Measurements from ENCODE around the gene MYBPHL.

Gene MYBPHL

GRCh38 chr1:109279615-109280278 is 27.1 kb downstream of the MYBPHL start:
- DNase-seq (ENCODE audit: low spot score): no peak

GRCh38 chr1:109277434-109278204 is 29.2 kb downstream of the MYBPHL start:
- DNase-seq (ENCODE audit: low spot score): peak; percentile 73

GRCh38 chr1:109275706-109276345 is 31.0 kb downstream of the MYBPHL start:
- DNase-seq (ENCODE audit: low spot score): no peak

- no peak for DNase-seq (ENCODE audit: low spot score)
Measured at GRCh38 chr1:109274533-109275476, 32.0 kb downstream of the MYBPHL start.

GRCh38 chr1:109273570-109274288 is 33.1 kb downstream of the MYBPHL start:
- no peak for DNase-seq (ENCODE audit: low spot score)

GRCh38 chr1:109272831-109273547 is 33.8 kb downstream of the MYBPHL start:
- no peak for DNase-seq (ENCODE audit: low spot score)

DNA sequence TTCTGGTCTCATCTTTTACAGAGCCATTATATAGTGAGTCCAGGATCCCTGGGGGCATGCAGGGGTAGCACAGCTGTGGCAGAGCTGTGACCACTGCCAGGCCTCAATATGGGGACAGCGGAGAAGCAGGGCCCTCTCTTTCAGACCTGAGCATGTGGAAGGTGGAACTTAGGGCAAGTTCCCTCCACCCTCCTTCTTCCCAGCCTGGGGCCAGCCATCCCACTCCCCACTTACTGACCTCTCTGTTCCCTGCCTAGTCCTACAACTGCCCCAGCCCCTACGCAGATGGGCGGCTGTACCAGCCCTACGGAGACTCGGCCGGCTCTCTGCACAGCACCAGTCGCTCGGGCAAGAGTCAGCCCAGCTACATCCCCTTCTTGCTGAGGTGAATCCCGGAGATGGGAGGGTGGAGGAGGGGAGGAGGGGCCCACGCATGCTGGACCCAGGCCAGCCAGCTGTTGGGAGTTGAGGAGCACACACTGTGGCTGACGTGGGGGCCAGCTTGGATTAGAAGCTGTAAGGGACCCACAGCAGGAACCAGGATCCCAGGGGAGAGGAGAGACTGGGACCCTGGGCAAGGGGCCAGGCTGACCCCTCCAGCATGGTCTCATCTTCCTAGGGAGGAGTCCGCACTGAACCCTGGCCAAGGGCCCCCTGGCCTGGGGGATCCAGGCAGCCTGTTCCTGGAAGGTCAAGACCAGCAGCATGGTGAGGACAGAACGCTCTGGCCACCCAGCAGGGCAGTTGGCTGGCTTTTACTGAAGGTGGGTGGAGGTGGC is 34.6 kb downstream of the MYBPHL start:
- no peak for DNase-seq (ENCODE audit: low spot score)

GRCh38 chr1:109271458-109271857 is 35.4 kb downstream of the MYBPHL start:
- no peak for DNase-seq (ENCODE audit: low spot score)

GRCh38 chr1:109270623-109271317 is 36.0 kb downstream of the MYBPHL start:
- DNase-seq (ENCODE audit: low spot score): no peak

- no peak for DNase-seq (ENCODE audit: low spot score)
Measured at GRCh38 chr1:109269981-109270622, 36.7 kb downstream of the MYBPHL start.

- no peak for DNase-seq (ENCODE audit: low spot score)
Measured at GRCh38 chr1:109269212-109269980, 37.4 kb downstream of the MYBPHL start.

GRCh38 chr1:109268431-109269211 is 38.2 kb downstream of the MYBPHL start:
- no peak for DNase-seq (ENCODE audit: low spot score)

DNA sequence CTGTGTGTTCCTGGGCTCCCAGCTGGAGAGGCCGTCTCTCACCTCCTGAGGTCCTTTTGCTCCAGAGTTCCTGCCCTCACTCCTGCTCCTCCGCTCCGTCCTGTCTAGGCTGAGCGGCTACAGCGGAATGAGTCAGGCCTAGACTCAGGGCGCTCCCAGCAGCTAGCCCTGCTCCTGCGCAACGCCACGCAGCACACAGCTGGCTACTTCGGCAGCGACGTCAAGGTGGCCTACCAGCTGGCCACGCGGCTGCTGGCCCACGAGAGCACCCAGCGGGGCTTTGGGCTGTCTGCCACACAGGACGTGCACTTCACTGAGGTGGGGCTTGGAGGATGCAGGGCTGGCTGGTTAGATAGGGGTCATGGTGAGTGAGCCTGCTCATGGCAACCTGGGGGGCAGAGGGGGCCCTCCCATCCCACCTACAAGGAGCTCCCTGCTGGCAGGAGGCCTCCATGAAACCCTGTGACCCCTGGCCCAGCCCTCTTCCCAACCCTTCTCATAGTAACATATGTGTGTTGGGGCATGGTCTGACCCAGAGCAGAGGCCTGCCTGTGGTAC is 39.0 kb downstream of the MYBPHL start:
- DNase-seq (ENCODE audit: low spot score): no peak

DNA sequence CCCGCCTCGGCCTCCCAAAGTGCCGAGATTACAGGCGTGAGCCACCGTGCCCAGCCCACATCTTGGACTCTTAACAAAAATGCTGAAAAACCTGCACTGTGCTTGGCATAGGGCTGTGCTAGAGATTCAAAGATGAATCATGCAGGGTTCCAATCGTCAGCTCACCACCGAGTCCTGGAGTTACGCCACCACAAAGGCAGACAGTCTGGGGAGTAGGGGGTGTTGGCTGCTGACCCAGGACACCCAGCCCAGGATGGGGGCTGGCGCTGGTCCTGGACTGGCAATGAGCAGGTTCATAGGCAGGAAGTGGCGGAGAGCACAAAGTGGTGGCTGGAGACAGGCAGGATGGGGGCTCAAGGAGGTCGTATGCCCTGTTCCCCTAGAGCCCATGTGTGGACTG is 39.8 kb downstream of the MYBPHL start:
- no peak for DNase-seq (ENCODE audit: low spot score)

- no peak for DNase-seq (ENCODE audit: low spot score)
Measured at GRCh38 chr1:109265741-109266330, 41.0 kb downstream of the MYBPHL start.

DNA sequence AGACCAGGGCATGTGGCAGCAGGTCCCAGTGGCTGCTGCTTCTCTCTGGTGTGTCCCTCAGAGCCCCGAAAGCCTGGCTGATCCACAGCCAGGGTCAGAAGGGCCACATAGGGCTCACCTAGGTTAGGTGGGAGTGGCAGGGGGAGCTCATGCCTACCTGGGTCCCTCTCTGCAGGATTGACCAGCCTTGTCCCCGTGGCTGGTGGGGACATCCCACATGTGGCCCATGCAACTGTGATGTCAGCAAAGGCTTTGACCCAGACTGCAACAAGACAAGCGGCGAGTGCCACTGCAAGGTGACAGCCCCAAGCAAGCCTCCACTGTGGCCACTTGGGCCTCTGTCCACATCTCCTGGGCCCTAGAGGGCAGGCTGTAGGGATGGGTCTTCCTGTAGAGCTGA is 41.8 kb downstream of the MYBPHL start:
- no peak for DNase-seq (ENCODE audit: low spot score)
